Mucosa of gallbladder (tissue), 1 donor: Measurements from ENCODE around the gene KCNK2. TPM values are rescaled to one million over a fixed set of nuclear protein-coding genes. Genes with fewer than 3 reads are reported as not detected.

Experiments
- DNase-seq: peaks from one replicate; pipeline ENCODE4 v3.0.0-alpha.2; 2020; ENCODE audit warnings: low spot score
- total RNA-seq: library from RNA; stranded (reverse); gene quantifications from one replicate; pipeline ENCODE4 v1.2.1, GENCODE V29; 2021
- donor health status: DM: no; HTN: no; CAD: no.

Gene KCNK2
- total RNA-seq, 1 donor from 2014 or later: 0.43 TPM

- no peak for DNase-seq
Observed at GRCh38 chr1:215252164-215252563, 169.6 kb downstream of the KCNK2 start.

- no peak for DNase-seq
Observed at GRCh38 chr1:215256936-215257679, 174.6 kb downstream of the KCNK2 start.

- no peak for DNase-seq
Observed at GRCh38 chr1:215260711-215261110, 178.2 kb downstream of the KCNK2 start.

GRCh38 chr1:215262106-215262505 lies 179.6 kb downstream of the KCNK2 start:
- DNase-seq: no peak

GRCh38 chr1:215263636-215264035 lies 181.1 kb downstream of the KCNK2 start:
- DNase-seq: no peak

GRCh38 chr1:215264649-215265048 lies 182.1 kb downstream of the KCNK2 start:
- no peak for DNase-seq

GRCh38 chr1:215267495-215267894 lies 185.0 kb downstream of the KCNK2 start:
- DNase-seq: no peak

GRCh38 chr1:215269955-215270354 lies 187.4 kb downstream of the KCNK2 start:
- DNase-seq: no peak

GRCh38 chr1:215273838-215274516 lies 191.4 kb downstream of the KCNK2 start:
- no peak for DNase-seq

- DNase-seq: no peak
Observed at GRCh38 chr1:215276582-215276981, 194.0 kb downstream of the KCNK2 start.

GRCh38 chr1:215277532-215277931 lies 195.0 kb downstream of the KCNK2 start:
- DNase-seq: no peak

GRCh38 chr1:215279682-215280081 lies 197.1 kb downstream of the KCNK2 start:
- no peak for DNase-seq

- no peak for DNase-seq
Observed at GRCh38 chr1:215282557-215282956, 200.0 kb downstream of the KCNK2 start.

GRCh38 chr1:215285013-215285800 lies 202.7 kb downstream of the KCNK2 start:
- no peak for DNase-seq
